GM12892 (cell line): Measurements from ENCODE around the gene HSPB1.

ENCODE experiments used
- POLR2A ChIP-seq: IDR thresholded peaks from 2 replicates; pipeline ENCODE4 v1.6.1; 2011; ENCODE audit warnings: low read depth, low read length, control low read depth
- POLR2AphosphoS5 ChIP-seq: IDR thresholded peaks from 2 replicates; pipeline ENCODE4 v1.6.1; 2011; ENCODE audit warnings: low read depth, low read length, control low read depth
- TAF1 ChIP-seq: IDR thresholded peaks from 2 replicates; pipeline ENCODE4 v1.6.1; 2011; ENCODE audit warnings: low read depth, mild to moderate bottlenecking, control low read depth, low read length, borderline replicate concordance

GRCh38 chr7:76254781-76255180 is 47.7 kb upstream of the HSPB1 start:
- no peak for TF ChIP-seq POLR2AphosphoS5
- TF ChIP-seq POLR2A = no peak
- TF ChIP-seq TAF1 = no peak
